CD4-positive, alpha-beta T cell (primary cell): ENCODE measurements around the gene TRIB2. TPM values are rescaled to one million over a fixed set of nuclear protein-coding genes. Genes with fewer than 3 reads are reported as not detected.

Experiments
- ATAC-seq: fragments of 200-7000 bp; cut with Tn5 transposase; one replicate; pipeline ENCODE4 v1.10.0; 2022; ENCODE audit warnings: mild to moderate bottlenecking; ENCODE audit not compliant: poor library complexity
- CTCF ChIA-PET: fragments of 350-600 bp; sonication (Branson Sonifier 250); formaldehyde crosslinking; loops from one replicate; lab custom pipeline; 2021; ENCODE audit warnings: antibody characterized with exemption, inconsistent platforms; lab: Charles Lee
- POLR2A ChIA-PET: fragments of 350-600 bp; sonication (Branson Sonifier 250); formaldehyde crosslinking; loops from one replicate; lab custom pipeline; 2021; ENCODE audit warnings: antibody characterized with exemption, inconsistent platforms; lab: Charles Lee
- DNase-seq, 14 experiments: peaks; one replicate each; pipeline ENCODE4 v3.0.0-alpha.2; 2013 to 2020; ENCODE audit warnings: mixed read lengths in 2 of 14
- H3K27ac ChIP-seq, 2 donors: one replicate each; pipeline versions ENCODE4 v1.5.1 to v1.7.0; 2013; ENCODE audit warnings: low read length in 2 of 2, low read depth in 1 of 2, mild to moderate bottlenecking in 1 of 2
- H3K27me3 ChIP-seq, 2 experiments: 1 replicate in 1 of 2; 2 replicates in 1 of 2; pipeline versions ENCODE4 v1.6.1 to v1.7.0; 2013; ENCODE audit warnings: low read length in 2 of 2, control low read depth in 1 of 2, mild to moderate bottlenecking in 1 of 2, moderate library complexity in 1 of 2; ENCODE audit not compliant: insufficient read depth in 2 of 2, control insufficient read depth in 1 of 2
- H3K36me3 ChIP-seq: one replicate; pipeline ENCODE4 v1.6.1; 2013; ENCODE audit warnings: low read length, control low read depth; ENCODE audit not compliant: insufficient read depth
- H3K4me1 ChIP-seq: one replicate; pipeline ENCODE4 v1.6.1; 2013; ENCODE audit warnings: low read length, control low read depth; ENCODE audit not compliant: insufficient read depth
- H3K4me3 ChIP-seq: one replicate; pipeline ENCODE4 v1.5.1; 2013; ENCODE audit warnings: mild to moderate bottlenecking, low read length, moderate library complexity
- H3K9me3 ChIP-seq, 2 experiments: 1 replicate in 1 of 2; 2 replicates in 1 of 2; pipeline versions ENCODE4 v1.6.1 to v1.7.0; 2013; ENCODE audit warnings: low read length in 2 of 2, mild to moderate bottlenecking in 2 of 2, control low read depth in 1 of 2, moderate library complexity in 1 of 2; ENCODE audit not compliant: control insufficient read depth in 1 of 2, insufficient read depth in 1 of 2
- H3K27ac Mint-ChIP-seq: one replicate; pipeline ENCODE4 v1.8.0; 2020; ENCODE audit warnings: mixed read lengths
- H3K27me3 Mint-ChIP-seq: one replicate; pipeline ENCODE4 v1.8.0; 2021; ENCODE audit warnings: mixed read lengths
- H3K36me3 Mint-ChIP-seq: one replicate; pipeline ENCODE4 v1.8.0; 2021; ENCODE audit warnings: low read depth, mixed read lengths
- H3K4me1 Mint-ChIP-seq: one replicate; pipeline ENCODE4 v1.8.0; 2021; ENCODE audit warnings: low read depth, mixed read lengths
- H3K4me3 Mint-ChIP-seq: one replicate; pipeline ENCODE4 v1.8.0; 2020; ENCODE audit warnings: mild to moderate bottlenecking, mixed read lengths
- H3K9me3 Mint-ChIP-seq: one replicate; pipeline ENCODE4 v1.8.0; 2020; ENCODE audit warnings: mixed read lengths
- intact Hi-C, 2 experiments: fragments of 100-400 bp; cut with DNase I in 1 of 2; cut with micrococcal nuclease in 1 of 2; formaldehyde crosslinking; loops; one replicate each; pipeline versions ENCODE4 v1.15.1 to v1.9.0; 2023 to 2025; cut with DNase I, micrococcal nuclease
- total RNA-seq, 174 experiments: library from RNA in 2 of 174; stranded (reverse) in 2 of 174; gene quantifications; one replicate each; pipeline ENCODE4 v1.2.3 and lab custom pipeline; 2021 to 2026
- TF ChIP-seq, protein P1 (sequence below): fragments of 200-600 bp; IDR thresholded peaks from one replicate; pipeline ENCODE4 v1.8.0; 2022; ENCODE audit warnings: antibody characterized with exemption, mild to moderate bottlenecking

TRIB2 gene
- total RNA-seq, 2 experiments from 2014 or later, result 91.3 to 102 TPM

GRCh38 chr2:12734914-12735654 lies 18.3 kb downstream of the TRIB2 start:
- Histone ChIP-seq H3K27me3 (no peaks in the 10 kb centered on the region), H3K9me3 (no peaks in the 10 kb centered on the region), H3K27ac (peak overlapping the region in 1 of 2 donors; percentile 30), H3K36me3 (peaks cover 99% of the 10 kb centered on the region), H3K4me3 (no peak overlapping the region), H3K4me1 (peaks cover 61% of the 10 kb centered on the region)
- TF ChIP-seq, protein P1, sequence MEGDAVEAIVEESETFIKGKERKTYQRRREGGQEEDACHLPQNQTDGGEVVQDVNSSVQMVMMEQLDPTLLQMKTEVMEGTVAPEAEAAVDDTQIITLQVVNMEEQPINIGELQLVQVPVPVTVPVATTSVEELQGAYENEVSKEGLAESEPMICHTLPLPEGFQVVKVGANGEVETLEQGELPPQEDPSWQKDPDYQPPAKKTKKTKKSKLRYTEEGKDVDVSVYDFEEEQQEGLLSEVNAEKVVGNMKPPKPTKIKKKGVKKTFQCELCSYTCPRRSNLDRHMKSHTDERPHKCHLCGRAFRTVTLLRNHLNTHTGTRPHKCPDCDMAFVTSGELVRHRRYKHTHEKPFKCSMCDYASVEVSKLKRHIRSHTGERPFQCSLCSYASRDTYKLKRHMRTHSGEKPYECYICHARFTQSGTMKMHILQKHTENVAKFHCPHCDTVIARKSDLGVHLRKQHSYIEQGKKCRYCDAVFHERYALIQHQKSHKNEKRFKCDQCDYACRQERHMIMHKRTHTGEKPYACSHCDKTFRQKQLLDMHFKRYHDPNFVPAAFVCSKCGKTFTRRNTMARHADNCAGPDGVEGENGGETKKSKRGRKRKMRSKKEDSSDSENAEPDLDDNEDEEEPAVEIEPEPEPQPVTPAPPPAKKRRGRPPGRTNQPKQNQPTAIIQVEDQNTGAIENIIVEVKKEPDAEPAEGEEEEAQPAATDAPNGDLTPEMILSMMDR, result no peak
- POLR2A ChIA-PET, result no interaction called here
- ATAC-seq, result no peak
- intact Hi-C loops, result no loop called here
- Mint-ChIP-seq H3K9me3 (no peaks in the 10 kb centered on the region), H3K27ac (peak overlapping the region; percentile 81), H3K4me3 (no peak overlapping the region), H3K4me1 (peaks cover 84% of the 10 kb centered on the region), H3K27me3 (no peaks in the 10 kb centered on the region), H3K36me3 (peaks cover 98% of the 10 kb centered on the region)
- DNase-seq, result peak in 1 of 14 experiments; percentile 40
- CTCF ChIA-PET, result interaction anchor here (2.3 kb wide), 1 partner anchor 19 kb away, joined by 12 read pairs; the partner anchor contains the start of gene TRIB2

GRCh38 chr2:12737297-12737696 lies 20.6 kb downstream of the TRIB2 start:
- POLR2A ChIA-PET, result interaction anchor here (0.8 to 1.3 kb wide), 5 partner anchors 8 to 119 kb away, joined by 3 to 4 read pairs (median 3); no protein-coding TSS in a partner anchor
- Mint-ChIP-seq H3K9me3 (no peaks in the 10 kb centered on the region), H3K27me3 (no peaks in the 10 kb centered on the region), H3K4me1 (peaks cover 64% of the 10 kb centered on the region), H3K36me3 (peaks cover 98% of the 10 kb centered on the region), H3K4me3 (no peak overlapping the region), H3K27ac (peak overlapping the region; percentile 81)
- peak in 1 of 14 experiments; percentile 23 for DNase-seq
- CTCF ChIA-PET, result no interaction called here
- Histone ChIP-seq H3K4me3 (no peak overlapping the region), H3K9me3 (no peaks in the 10 kb centered on the region), H3K4me1 (peaks cover 46% of the 10 kb centered on the region), H3K27me3 (no peaks in the 10 kb centered on the region), H3K27ac (no peak overlapping the region), H3K36me3 (peaks cover 93% of the 10 kb centered on the region)
- TF ChIP-seq, protein P1, result no peak
- ATAC-seq, result no peak
- intact Hi-C loops, result no loop called here

DNA sequence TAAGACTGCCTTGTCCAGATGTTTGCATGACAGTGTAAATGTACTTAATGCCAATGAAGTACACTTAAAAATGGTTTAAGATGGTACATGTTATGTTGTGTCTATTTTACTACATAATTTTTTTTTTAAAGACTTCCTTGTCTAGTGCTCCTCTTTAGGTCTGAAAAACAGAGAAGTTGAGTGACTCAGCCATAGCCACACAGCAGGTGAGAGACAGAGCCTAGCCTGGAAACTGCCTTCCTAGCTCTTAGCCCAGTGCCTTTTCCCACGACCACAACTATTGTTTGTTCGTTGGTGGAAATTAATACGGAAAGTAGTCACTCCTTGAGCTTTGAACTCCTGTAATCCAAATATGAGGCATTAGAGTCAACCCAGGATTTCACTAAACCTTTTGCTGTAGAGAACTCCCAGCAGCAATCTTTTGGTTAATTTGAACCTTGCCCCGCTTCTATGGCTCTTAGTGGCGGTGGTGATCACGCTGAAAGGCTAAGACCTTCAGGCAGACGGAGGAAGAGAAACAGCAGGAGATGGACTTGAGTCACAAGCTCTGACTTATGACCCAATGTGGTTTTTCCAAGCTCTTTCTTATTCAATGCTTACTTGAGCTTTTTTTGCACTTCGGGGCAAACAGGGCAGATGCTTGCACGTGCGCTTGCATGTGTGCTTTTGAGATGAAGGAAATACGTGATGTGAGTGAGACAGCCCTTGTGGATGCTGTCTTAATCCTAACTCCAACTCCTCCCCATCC lies 21.2 kb downstream of the TRIB2 start:
- no peaks in the 10 kb centered on the region for H3K27me3 Mint-ChIP-seq
- POLR2A ChIA-PET, result interaction anchor here (0.8 to 1.3 kb wide), 4 partner anchors 9 to 118 kb away, joined by 3 to 4 read pairs (median 3); no protein-coding TSS in a partner anchor
- TF ChIP-seq, protein P1, result no peak
- H3K4me1 Mint-ChIP-seq, result peaks cover 59% of the 10 kb centered on the region
- no peak overlapping the region for H3K27ac ChIP-seq
- DNase-seq (no peak), ATAC-seq (no peak)
- H3K36me3 Mint-ChIP-seq, result peaks cover 99% of the 10 kb centered on the region
- H3K4me3 Mint-ChIP-seq, result no peak overlapping the region
- peaks cover 91% of the 10 kb centered on the region for H3K36me3 ChIP-seq
- H3K27me3 ChIP-seq, result no peaks in the 10 kb centered on the region
- H3K4me3 ChIP-seq, result no peak overlapping the region
- peak overlapping the region; percentile 81 for H3K27ac Mint-ChIP-seq
- peaks cover 40% of the 10 kb centered on the region for H3K4me1 ChIP-seq
- CTCF ChIA-PET, result no interaction called here
- no peaks in the 10 kb centered on the region for H3K9me3 ChIP-seq
- intact Hi-C loops, result no loop called here
- H3K9me3 Mint-ChIP-seq, result no peaks in the 10 kb centered on the region
